Fibroblast of villous mesenchyme (primary cell): Measurements from ENCODE around the gene FGFR3. TPM values are rescaled to one million over a fixed set of nuclear protein-coding genes. Genes with fewer than 3 reads are reported as not detected.

Experiments
- DNase-seq: peaks from one replicate; pipeline ENCODE4 v3.0.0-alpha.2; 2010; ENCODE audit warnings: low read depth
- H3K4me3 ChIP-seq: 2 replicates; pipeline ENCODE4 v1.5.1; 2011; ENCODE audit warnings: low read depth, mild to moderate bottlenecking, low read length
- total RNA-seq: library from RNA; depleted of rRNA; stranded (reverse); fragments of >200 nt; gene quantifications from 2 replicates; pipeline ENCODE4 v1.2.3, GENCODE V29; 2012
- TF ChIP-seq, protein P1 (sequence below): IDR thresholded peaks from 2 replicates; pipeline ENCODE4 v1.5.1; 2012; ENCODE audit warnings: low read depth, mild to moderate bottlenecking, low read length; ENCODE audit not compliant: insufficient read depth

The FGFR3 gene
- total RNA-seq, 1 donor = 0.86 TPM

DNA sequence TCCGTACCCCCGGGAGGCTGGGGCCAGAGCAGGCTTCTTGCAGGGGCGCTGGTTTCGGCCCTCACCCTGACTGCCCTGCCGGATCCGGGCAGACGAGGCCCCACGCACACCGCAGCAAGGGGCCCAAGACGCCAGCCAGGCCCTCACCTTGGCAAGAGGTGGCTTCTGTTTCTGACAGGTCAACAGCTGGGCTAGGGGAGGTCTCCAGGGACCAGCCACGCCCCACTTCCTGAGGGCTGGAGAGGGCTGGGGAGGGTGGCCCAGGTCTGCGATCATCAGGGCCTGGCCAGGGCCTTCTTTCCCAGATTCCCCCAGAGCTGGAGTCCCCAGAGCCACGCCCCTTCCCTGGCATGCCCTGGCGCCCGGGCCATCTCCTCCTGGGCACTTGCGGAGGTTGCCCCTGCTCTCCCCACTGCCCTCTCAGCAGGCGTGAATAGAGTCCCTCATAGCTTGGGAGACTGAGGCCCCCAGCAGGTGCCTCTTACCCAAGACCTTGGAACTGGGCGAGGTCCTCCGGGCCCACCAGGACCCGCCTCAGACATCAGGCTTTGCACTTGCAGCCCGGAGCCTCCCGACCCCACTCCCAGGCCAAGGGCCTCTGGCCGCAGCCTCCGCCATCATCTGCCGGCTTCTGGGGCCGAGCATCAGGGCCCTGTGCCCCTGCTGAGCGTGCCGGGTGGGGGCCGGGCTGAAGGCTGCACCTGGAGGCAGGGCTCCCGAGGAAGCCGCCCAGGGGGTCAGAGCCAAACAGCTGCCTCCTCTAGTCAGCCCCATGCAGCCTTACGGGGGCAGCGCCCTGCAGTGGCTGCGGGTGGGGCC lies 6.3 kb upstream of the FGFR3 start:
- DNase-seq = no peak
- TF ChIP-seq, protein P1, sequence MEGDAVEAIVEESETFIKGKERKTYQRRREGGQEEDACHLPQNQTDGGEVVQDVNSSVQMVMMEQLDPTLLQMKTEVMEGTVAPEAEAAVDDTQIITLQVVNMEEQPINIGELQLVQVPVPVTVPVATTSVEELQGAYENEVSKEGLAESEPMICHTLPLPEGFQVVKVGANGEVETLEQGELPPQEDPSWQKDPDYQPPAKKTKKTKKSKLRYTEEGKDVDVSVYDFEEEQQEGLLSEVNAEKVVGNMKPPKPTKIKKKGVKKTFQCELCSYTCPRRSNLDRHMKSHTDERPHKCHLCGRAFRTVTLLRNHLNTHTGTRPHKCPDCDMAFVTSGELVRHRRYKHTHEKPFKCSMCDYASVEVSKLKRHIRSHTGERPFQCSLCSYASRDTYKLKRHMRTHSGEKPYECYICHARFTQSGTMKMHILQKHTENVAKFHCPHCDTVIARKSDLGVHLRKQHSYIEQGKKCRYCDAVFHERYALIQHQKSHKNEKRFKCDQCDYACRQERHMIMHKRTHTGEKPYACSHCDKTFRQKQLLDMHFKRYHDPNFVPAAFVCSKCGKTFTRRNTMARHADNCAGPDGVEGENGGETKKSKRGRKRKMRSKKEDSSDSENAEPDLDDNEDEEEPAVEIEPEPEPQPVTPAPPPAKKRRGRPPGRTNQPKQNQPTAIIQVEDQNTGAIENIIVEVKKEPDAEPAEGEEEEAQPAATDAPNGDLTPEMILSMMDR = no peak
- H3K4me3 ChIP-seq = no peak overlapping the region

DNA sequence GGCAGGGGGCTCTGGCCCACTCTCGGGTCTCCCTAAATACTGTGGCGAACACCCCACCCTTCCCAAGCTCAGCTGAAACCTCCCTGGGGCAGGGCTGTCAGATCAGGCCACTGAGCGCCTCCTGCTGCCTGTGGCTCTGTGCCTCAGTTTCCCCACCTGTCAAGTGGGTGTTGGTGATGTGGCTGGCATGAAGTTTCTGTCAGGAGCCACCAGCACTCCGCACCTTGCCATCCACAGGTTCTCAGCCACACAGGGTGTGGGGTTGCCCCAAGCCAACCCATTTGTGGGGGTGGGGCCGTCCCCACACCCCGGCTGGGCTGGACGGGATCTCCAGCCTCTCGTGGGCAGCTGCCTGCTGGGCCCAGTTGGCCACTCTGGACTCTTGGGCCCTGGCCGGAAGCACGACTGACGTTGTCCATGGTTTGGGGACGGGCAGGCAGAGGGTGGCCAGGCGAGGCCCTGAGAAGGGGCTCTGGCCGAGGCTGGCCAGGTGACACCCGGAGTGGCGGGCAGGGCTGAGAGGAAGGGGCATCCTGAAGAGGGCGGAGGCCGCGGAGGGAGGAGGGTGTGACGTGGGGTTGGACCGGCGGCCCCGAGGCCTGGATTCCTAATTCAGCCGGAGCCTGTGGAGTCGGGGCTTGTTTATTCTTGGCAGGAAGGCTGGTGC lies 5.5 kb upstream of the FGFR3 start:
- DNase-seq = no peak
- no peak overlapping the region for H3K4me3 ChIP-seq
- TF ChIP-seq, protein P1 = no peak

DNA sequence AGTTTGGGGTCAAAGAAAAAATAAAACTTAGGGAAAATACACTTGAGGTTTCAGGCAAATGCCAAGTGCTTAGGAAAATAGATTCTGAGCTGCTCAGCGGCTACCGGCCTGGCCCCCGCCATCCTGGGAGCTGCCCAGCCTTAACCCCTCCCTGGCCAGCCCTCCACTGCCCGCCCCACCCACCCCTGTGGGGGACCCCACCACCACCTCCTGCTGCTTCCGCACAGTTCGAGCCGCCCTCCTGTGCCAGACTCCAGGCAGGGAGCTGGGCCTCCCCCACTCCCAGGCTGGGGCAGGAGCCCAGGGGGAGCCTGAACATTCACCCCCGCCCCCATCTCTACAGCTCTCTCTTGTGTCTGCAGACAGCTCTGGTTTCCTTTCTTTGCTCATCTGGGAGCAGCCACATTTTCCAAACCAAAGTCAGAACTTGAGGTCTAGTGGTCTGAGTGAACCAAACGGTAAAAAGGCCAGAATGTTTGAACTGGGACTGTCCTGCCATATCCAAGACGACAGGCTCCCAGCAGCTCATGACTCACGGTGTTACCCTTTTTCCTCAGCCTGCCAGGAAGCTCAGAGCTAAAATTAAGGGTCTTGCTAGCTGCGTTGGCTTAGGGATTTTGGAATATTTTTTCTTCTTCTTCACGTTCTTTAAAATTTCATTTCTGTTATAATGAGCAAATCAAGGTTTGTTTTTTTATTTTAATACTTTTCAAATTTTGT lies 4.7 kb upstream of the FGFR3 start:
- TF ChIP-seq, protein P1 = no peak
- no peak overlapping the region for H3K4me3 ChIP-seq
- no peak for DNase-seq

DNA sequence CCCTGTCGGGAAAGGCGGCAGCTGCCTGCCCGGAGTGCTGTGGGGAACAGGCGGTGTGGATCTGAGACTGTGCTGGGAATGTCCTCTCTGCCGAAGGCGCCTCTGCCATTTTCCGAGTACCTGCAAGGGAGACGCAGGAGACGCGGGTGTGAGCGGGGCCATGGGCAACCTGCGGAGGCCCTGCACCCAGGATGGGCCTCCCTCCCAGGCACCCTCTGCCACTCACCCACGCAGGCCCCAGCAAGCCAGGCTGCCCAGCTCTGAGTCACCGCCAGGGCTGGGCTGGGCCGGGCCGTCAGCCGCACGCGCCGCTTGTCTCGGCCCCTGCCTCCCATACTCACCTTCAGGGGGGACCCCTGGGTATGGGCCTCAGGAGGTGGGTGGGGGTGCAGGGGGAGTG lies 3.5 kb upstream of the FGFR3 start:
- TF ChIP-seq, protein P1 = no peak
- no peak overlapping the region for H3K4me3 ChIP-seq
- DNase-seq = no peak

DNA sequence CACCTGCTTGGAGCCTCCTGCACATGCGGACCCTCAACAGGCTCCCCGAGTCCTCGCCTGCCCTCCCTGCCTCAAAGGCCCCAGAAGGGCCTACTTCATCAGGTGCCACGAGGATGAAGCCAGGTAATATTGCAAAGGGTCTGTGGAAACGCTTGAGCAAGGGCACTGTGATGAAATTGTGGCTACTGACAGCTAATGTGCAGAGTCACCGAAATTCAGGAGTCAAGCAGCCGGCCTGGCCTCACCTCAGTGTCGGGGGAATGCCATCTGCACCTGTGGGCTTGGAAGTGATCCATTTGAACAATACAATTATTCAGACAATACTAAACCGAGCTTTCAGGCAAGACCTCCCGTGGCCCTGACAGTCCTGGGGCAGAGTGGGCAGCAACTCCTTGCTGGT lies 3.1 kb upstream of the FGFR3 start:
- no peak overlapping the region for H3K4me3 ChIP-seq
- TF ChIP-seq, protein P1 = no peak
- DNase-seq = no peak

DNA sequence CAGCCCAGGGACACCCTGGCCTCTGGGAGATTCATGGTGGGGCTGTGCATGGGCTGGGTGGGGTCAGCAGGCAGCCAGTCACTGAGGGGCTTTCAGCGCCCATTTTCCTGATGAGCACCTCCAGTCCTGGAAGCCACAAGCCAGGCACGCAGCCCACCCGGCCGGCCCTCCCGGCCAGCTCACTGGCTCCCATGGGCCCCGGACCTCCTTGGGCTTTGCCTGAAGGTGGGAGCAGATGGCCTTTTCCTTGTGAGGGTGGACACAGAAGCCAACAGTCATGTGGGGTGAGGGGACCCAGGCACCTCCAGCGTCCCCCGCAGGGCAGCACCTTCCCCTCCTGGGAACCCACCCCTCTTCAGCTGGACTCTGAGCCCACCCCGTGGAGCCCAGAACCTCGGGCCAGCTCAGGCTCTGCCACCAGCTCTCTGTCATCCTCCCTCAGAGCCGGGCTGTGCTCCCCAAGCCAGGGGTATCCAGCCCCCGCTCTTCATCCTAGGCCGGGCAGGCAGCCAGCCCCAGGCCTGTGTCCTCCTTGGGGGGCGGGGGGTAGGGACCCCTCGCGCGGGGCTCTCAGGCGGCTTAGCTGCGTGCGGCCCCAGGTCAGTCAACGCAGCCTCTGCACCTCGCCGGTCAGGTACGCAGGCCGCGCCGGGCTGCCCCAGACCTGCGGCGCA lies 798 bp upstream of the FGFR3 start:
- TF ChIP-seq, protein P1 = no peak
- H3K4me3 ChIP-seq = no peak overlapping the region
- DNase-seq = no peak
